B cell (primary cell): ENCODE results near the gene CCDC187. TPM values are rescaled to one million over a fixed set of nuclear protein-coding genes. Genes with fewer than 3 reads are reported as not detected.

ENCODE experiments used
- ATAC-seq: fragments of 200-7000 bp; cut with Tn5 transposase; one replicate; pipeline ENCODE4 v1.10.0; 2021; ENCODE audit warnings: low read depth, mild to moderate bottlenecking, moderate number of reproducible peaks, moderate library complexity
- CTCF ChIA-PET: fragments of 350-600 bp; sonication (Branson Sonifier 250); formaldehyde crosslinking; loops from one replicate; lab custom pipeline; 2021; ENCODE audit warnings: antibody characterized with exemption, inconsistent platforms; lab: Charles Lee
- POLR2A ChIA-PET: fragments of 350-600 bp; sonication (Branson Sonifier 250); formaldehyde crosslinking; loops from one replicate; lab custom pipeline; 2021; ENCODE audit warnings: antibody characterized with exemption; lab: Charles Lee
- DNase-seq: peaks from one replicate; pipeline ENCODE4 v3.0.0; 2013
- H2AFZ ChIP-seq: 2 replicates; pipeline ENCODE4 v1.6.1; 2012; ENCODE audit warnings: mild to moderate bottlenecking, low read depth, low read length; ENCODE audit not compliant: insufficient read depth, poor library complexity, severe bottlenecking
- H3K27ac ChIP-seq, 2 donors: 1 replicate in 1 of 2; 2 replicates in 1 of 2; pipeline ENCODE4 v1.5.1; 2012 to 2013; ENCODE audit warnings: low read length in 2 of 2, mild to moderate bottlenecking in 2 of 2, moderate library complexity in 1 of 2
- H3K27me3 ChIP-seq, 4 experiments: fragments of 200-600 bp in 1 of 4; sonication (generic) in 1 of 4; replicated peaks in 1 of 4; 1 replicate in 2 of 4; 2 replicates in 2 of 4; pipeline versions ENCODE4 v1.6.1 to v1.7.0; 2013 to 2016; ENCODE audit warnings: low read length in 3 of 4, mild to moderate bottlenecking in 2 of 4, mixed read lengths in 1 of 4, moderate library complexity in 1 of 4; ENCODE audit not compliant: insufficient read depth in 4 of 4, control insufficient read depth in 3 of 4; ENCODE audit errors: control extremely low read depth in 1 of 4
- H3K36me3 ChIP-seq, 2 experiments: replicated peaks in 1 of 2; 1 replicate in 1 of 2; 2 replicates in 1 of 2; pipeline versions ENCODE4 v1.6.1 to v1.7.1; 2013; ENCODE audit warnings: low read length in 1 of 2; ENCODE audit not compliant: insufficient read depth in 2 of 2, control insufficient read depth in 1 of 2; ENCODE audit errors: control extremely low read depth in 1 of 2, extremely low read depth in 1 of 2
- H3K4me1 ChIP-seq, 2 donors: fragments of 200-600 bp in 1 of 2; sonication (generic) in 1 of 2; 1 replicate in 1 of 2; 2 replicates in 1 of 2; pipeline versions ENCODE4 v1.5.1 to v1.6.1; 2013 to 2017; ENCODE audit warnings: low read length in 2 of 2; ENCODE audit not compliant: control insufficient read depth in 2 of 2, insufficient read depth in 2 of 2
- H3K4me2 ChIP-seq: replicated peaks from 2 replicates; pipeline ENCODE3; 2012; ENCODE audit warnings: mild to moderate bottlenecking, low read depth, low read length; ENCODE audit not compliant: poor library complexity, severe bottlenecking
- H3K4me3 ChIP-seq, 5 experiments: fragments of 200-600 bp in 1 of 5; sonication (generic) in 1 of 5; 1 replicate in 3 of 5; 2 replicates in 2 of 5; pipeline versions ENCODE4 v1.5.1 to v1.7.0; 2011 to 2016; ENCODE audit warnings: low read length in 4 of 5, mild to moderate bottlenecking in 4 of 5, low read depth in 2 of 5, control low read depth in 1 of 5, moderate library complexity in 1 of 5; ENCODE audit not compliant: insufficient read depth in 1 of 5; ENCODE audit errors: control extremely low read depth in 1 of 5, extremely low read depth in 1 of 5
- H3K79me2 ChIP-seq: fragments of 200-600 bp; sonication (generic); one replicate; pipeline ENCODE4 v1.6.0; 2016; ENCODE audit warnings: low read length; ENCODE audit not compliant: control insufficient read depth, insufficient read depth
- H3K9ac ChIP-seq: fragments of 200-600 bp; sonication (generic); 2 replicates; pipeline ENCODE4 v1.6.1; 2017; ENCODE audit warnings: mild to moderate bottlenecking, low read length, moderate library complexity
- H3K9me3 ChIP-seq, 3 donors: one replicate each; pipeline versions ENCODE4 v1.6.1 to v1.7.1; 2013; ENCODE audit warnings: low read length in 2 of 3; ENCODE audit not compliant: control insufficient read depth in 2 of 3, insufficient read depth in 1 of 3; ENCODE audit errors: control extremely low read depth in 1 of 3
- H4K20me1 ChIP-seq: 2 replicates; pipeline ENCODE4 v1.6.0; 2012; ENCODE audit warnings: mild to moderate bottlenecking, low read length; ENCODE audit not compliant: insufficient read depth, control insufficient read depth, poor library complexity, severe bottlenecking
- H3K27ac Mint-ChIP-seq: one replicate; pipeline ENCODE4 v1.8.0; 2021; ENCODE audit warnings: mixed read lengths
- H3K27me3 Mint-ChIP-seq: one replicate; pipeline ENCODE4 v1.8.0; 2021; ENCODE audit warnings: mixed read lengths
- H3K4me1 Mint-ChIP-seq: one replicate; pipeline ENCODE4 v1.8.0; 2021; ENCODE audit warnings: mixed read lengths
- H3K4me3 Mint-ChIP-seq: one replicate; pipeline ENCODE4 v1.8.0; 2021; ENCODE audit warnings: mixed read lengths
- H3K9me3 Mint-ChIP-seq: one replicate; pipeline ENCODE4 v1.8.0; 2022; ENCODE audit warnings: mixed read lengths; ENCODE audit not compliant: insufficient read depth
- EZH2 ChIP-seq: IDR thresholded peaks from 2 replicates; pipeline ENCODE4 v1.6.1; 2012; ENCODE audit warnings: borderline replicate concordance, low read depth, mild to moderate bottlenecking, moderate library complexity, low read length; ENCODE audit not compliant: insufficient read depth, poor library complexity, severe bottlenecking
- WGBS: methylation state at CpG from one replicate; pipeline ENCODE4 v1.1.5; 2013; ENCODE audit warnings: missing lambda C conversion rate; ENCODE audit not compliant: insufficient coverage; 5-methylcytosine and 5-hydroxymethylcytosine counted together
- intact Hi-C: fragments of 100-400 bp; cut with micrococcal nuclease; formaldehyde crosslinking; loops from one replicate; pipeline ENCODE4 v1.10.0; 2022
- polyA plus RNA-seq: library from polyadenylated mRNA; depleted of rRNA; stranded (reverse); fragments of >200 nt; gene quantifications from 2 replicates; pipeline ENCODE4 v1.2.3, GENCODE V29; 2012
- total RNA-seq, 2 donors: library from RNA; stranded (reverse); fragments of 120-200 nt in 1 of 2; gene quantifications; 1 replicate in 1 of 2; 2 replicates in 1 of 2; pipeline versions ENCODE4 v1.2.3 to v1.2.4, GENCODE V29; 2013 to 2022
- TF ChIP-seq, protein P1 (sequence below): fragments of 200-600 bp; IDR thresholded peaks from one replicate; pipeline ENCODE4 v1.8.0; 2022; ENCODE audit warnings: antibody characterized with exemption, mild to moderate bottlenecking

The CCDC187 gene
- total and polyA plus RNA-seq, 2 donors (not counting 1 experiment from before 2014, with no cell fraction given), result 1.5 to 7.6 TPM

DNA sequence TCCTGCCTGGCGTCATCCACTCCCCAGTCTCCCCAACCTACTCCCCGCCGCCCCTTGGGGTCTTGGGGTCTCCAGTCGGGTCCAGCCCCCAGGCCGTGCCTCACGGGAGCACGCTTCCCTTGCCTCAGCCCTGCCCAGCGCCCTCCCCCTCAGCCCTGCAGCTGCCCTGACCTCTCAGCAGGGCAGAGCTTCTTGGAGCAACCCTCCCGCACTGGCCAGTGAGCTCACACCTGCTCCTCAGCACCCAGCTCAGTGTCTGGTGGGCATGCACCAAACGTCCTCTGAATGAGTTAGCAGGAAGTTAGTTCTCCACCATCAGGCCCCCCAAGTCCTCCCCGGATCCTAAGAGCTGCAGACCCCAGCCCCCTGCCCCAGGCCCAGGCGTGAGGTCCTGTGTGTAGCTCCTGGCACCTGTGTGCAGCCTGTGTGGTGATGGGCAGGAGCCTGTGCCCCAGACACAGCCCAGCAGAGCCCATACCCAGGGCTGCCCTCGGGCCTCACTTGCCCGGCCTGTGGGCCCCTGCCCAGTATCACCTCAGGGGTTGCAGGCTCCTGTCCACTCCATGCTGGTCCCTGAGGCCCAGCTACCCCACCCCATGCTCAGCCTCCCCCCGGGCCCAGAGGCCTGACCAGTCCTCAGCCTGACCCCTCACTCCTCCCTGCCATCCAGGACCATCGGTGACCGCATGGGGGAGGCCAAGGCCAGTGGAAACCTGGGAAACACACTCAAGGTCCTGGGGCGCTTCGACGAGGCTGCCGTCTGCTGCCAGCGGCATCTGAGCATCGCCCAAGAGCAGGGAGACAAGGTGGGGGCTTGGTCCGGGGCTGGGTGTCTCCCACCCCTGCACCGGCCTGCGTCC, 31.6 kb upstream of the CCDC187 start:
- no peaks in the 10 kb centered on the region for H3K36me3 ChIP-seq
- Mint-ChIP-seq H3K27ac (no peak overlapping the region), H3K27me3 (no peaks in the 10 kb centered on the region), H3K9me3 (no peaks in the 10 kb centered on the region), H3K4me3 (no peak overlapping the region), H3K4me1 (peaks cover 3% of the 10 kb centered on the region)
- CTCF ChIA-PET, result no interaction called here
- H4K20me1 ChIP-seq, result no peaks in the 10 kb centered on the region
- H3K9ac ChIP-seq, result no peak overlapping the region
- no peaks in the 10 kb centered on the region for H3K27me3 ChIP-seq
- ATAC-seq (no peak), DNase-seq (no peak)
- H3K9me3 ChIP-seq, result no peaks in the 10 kb centered on the region
- H3K4me2 ChIP-seq, result no peak overlapping the region
- no peak overlapping the region for H3K4me3 ChIP-seq
- H2AFZ ChIP-seq, result no peak overlapping the region
- WGBS, result 91% methylated on average over 24 of the region's 26 CpGs
- intact Hi-C loops, result no loop called here
- H3K4me1 ChIP-seq, result no peaks in the 10 kb centered on the region
- H3K27ac ChIP-seq, result no peak overlapping the region
- POLR2A ChIA-PET, result no interaction called here
- peaks cover 4% of the 10 kb centered on the region for H3K79me2 ChIP-seq
- no peak for TF ChIP-seq EZH2
- TF ChIP-seq, protein P1, sequence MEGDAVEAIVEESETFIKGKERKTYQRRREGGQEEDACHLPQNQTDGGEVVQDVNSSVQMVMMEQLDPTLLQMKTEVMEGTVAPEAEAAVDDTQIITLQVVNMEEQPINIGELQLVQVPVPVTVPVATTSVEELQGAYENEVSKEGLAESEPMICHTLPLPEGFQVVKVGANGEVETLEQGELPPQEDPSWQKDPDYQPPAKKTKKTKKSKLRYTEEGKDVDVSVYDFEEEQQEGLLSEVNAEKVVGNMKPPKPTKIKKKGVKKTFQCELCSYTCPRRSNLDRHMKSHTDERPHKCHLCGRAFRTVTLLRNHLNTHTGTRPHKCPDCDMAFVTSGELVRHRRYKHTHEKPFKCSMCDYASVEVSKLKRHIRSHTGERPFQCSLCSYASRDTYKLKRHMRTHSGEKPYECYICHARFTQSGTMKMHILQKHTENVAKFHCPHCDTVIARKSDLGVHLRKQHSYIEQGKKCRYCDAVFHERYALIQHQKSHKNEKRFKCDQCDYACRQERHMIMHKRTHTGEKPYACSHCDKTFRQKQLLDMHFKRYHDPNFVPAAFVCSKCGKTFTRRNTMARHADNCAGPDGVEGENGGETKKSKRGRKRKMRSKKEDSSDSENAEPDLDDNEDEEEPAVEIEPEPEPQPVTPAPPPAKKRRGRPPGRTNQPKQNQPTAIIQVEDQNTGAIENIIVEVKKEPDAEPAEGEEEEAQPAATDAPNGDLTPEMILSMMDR, result no peak

DNA sequence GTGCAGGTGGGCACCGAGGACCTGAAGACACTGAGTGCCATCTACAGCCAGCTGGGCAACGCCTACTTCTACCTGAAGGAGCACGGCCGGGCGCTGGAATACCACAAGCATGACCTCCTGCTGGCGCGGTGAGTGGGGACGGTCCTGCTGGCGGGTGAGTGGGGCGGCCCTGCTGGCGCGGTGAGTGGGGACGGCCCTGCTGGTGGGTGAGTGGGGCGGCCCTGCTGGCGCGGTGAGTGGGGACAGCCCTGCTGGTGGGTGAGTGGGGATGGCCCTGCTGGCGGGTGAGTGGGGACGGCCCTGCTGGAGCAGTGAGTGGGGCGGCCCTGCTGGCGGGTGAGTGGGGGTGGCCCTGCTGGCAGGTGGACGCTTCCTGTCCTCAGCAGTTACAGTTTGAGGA, 30.6 kb upstream of the CCDC187 start:
- Histone ChIP-seq H3K9ac (no peak overlapping the region), H3K4me1 (no peaks in the 10 kb centered on the region), H3K4me3 (no peak overlapping the region), H3K27ac (no peak overlapping the region), H2AFZ (no peak overlapping the region), H3K27me3 (peaks cover 0 to 4% (median 0%) of the 10 kb centered on the region in 4 experiments), H3K4me2 (no peak overlapping the region), H3K79me2 (peaks cover 12% of the 10 kb centered on the region), H4K20me1 (no peaks in the 10 kb centered on the region), H3K9me3 (no peaks in the 10 kb centered on the region), H3K36me3 (no peaks in the 10 kb centered on the region)
- Mint-ChIP-seq H3K27ac (no peak overlapping the region), H3K4me1 (peaks cover 3% of the 10 kb centered on the region), H3K27me3 (no peaks in the 10 kb centered on the region), H3K4me3 (no peak overlapping the region), H3K9me3 (no peaks in the 10 kb centered on the region)
- DNase-seq (no peak), ATAC-seq (no peak)
- TF ChIP-seq EZH2, result no peak
- TF ChIP-seq, protein P1, result no peak
- ChIA-PET POLR2A (no interaction called here), CTCF (no interaction called here)
- intact Hi-C loops, result no loop called here
- WGBS, result 96% methylated on average over 21 of the region's 21 CpGs
